Measurements from ENCODE around the gene PNPLA5.
A peak's percentile ranks its signal among the peaks of the same experiment; 100 is the strongest.

Gene PNPLA5

GRCh38 chr22:43862074-43862881 lies 29.5 kb downstream of the PNPLA5 start, which contains the start of gene SULT4A1:
TSS of gene SULT4A1 (minus strand) at chr22:43862513. CDS start at chr22:43862382, 131 bp downstream.
- Mint-ChIP-seq H3K4me1 (peaks cover 9% of the 10 kb centered on the region), H3K9me3 (peaks cover 9% of the 10 kb centered on the region), H3K4me3 (peak within 1 kb of the TSS; percentile 81), H3K36me3 (ENCODE audit: low read depth) (peaks cover 3% of the 10 kb centered on the region), H3K27me3 (ENCODE audit: low read depth, poor library complexity) (peaks cover 67% of the 10 kb centered on the region), H3K27ac (peak within 1 kb of the TSS; percentile 25)
- TF ChIP-seq CTCF (IDR thresholded peaks at IDR 0.05): no peak
- DNase-seq: peak; percentile 73

GRCh38 chr22:43861529-43861928 lies 30.3 kb downstream of the PNPLA5 start:
- H3K4me3 Mint-ChIP-seq: peak overlapping the region; percentile 78
- DNase-seq: no peak
- peaks cover 9% of the 10 kb centered on the region for H3K4me1 Mint-ChIP-seq
- peaks cover 16% of the 10 kb centered on the region for H3K9me3 Mint-ChIP-seq
- no peak for TF ChIP-seq CTCF (IDR thresholded peaks at IDR 0.05)
- peaks cover 11% of the 10 kb centered on the region for H3K36me3 Mint-ChIP-seq (ENCODE audit: low read depth)
- no peak overlapping the region for H3K27ac Mint-ChIP-seq
- H3K27me3 Mint-ChIP-seq (ENCODE audit: low read depth, poor library complexity): peaks cover 69% of the 10 kb centered on the region

- TF ChIP-seq CTCF (IDR thresholded peaks at IDR 0.05): no peak
- Mint-ChIP-seq H3K4me3 (peak overlapping the region; percentile 78), H3K9me3 (peaks cover 21% of the 10 kb centered on the region), H3K27ac (no peak overlapping the region), H3K36me3 (ENCODE audit: low read depth) (peaks cover 15% of the 10 kb centered on the region), H3K27me3 (ENCODE audit: low read depth, poor library complexity) (peaks cover 63% of the 10 kb centered on the region), H3K4me1 (peaks cover 9% of the 10 kb centered on the region)
- no peak for DNase-seq
These were observed 31.0 kb downstream of the PNPLA5 start for GRCh38 chr22:43860831-43861230.

- H3K4me1 Mint-ChIP-seq: peaks cover 9% of the 10 kb centered on the region
- H3K9me3 Mint-ChIP-seq: peaks cover 21% of the 10 kb centered on the region
- peaks cover 15% of the 10 kb centered on the region for H3K36me3 Mint-ChIP-seq (ENCODE audit: low read depth)
- TF ChIP-seq CTCF (IDR thresholded peaks at IDR 0.05): no peak
- H3K27ac Mint-ChIP-seq: no peak overlapping the region
- no peak overlapping the region for H3K4me3 Mint-ChIP-seq
- peaks cover 60% of the 10 kb centered on the region for H3K27me3 Mint-ChIP-seq (ENCODE audit: low read depth, poor library complexity)
- no peak for DNase-seq
These were observed 31.7 kb downstream of the PNPLA5 start for GRCh38 chr22:43860126-43860525.

- H3K27me3 Mint-ChIP-seq (ENCODE audit: low read depth, poor library complexity): peaks cover 55% of the 10 kb centered on the region
- TF ChIP-seq CTCF (IDR thresholded peaks at IDR 0.05): no peak
- DNase-seq: no peak
- H3K4me3 Mint-ChIP-seq: no peak overlapping the region
- H3K36me3 Mint-ChIP-seq (ENCODE audit: low read depth): peaks cover 15% of the 10 kb centered on the region
- H3K9me3 Mint-ChIP-seq: peaks cover 21% of the 10 kb centered on the region
- H3K27ac Mint-ChIP-seq: no peak overlapping the region
- peaks cover 9% of the 10 kb centered on the region for H3K4me1 Mint-ChIP-seq
These were observed 32.2 kb downstream of the PNPLA5 start for GRCh38 chr22:43859621-43860020.

- Mint-ChIP-seq H3K36me3 (ENCODE audit: low read depth) (peaks cover 15% of the 10 kb centered on the region), H3K4me1 (peaks cover 9% of the 10 kb centered on the region), H3K4me3 (no peak overlapping the region), H3K27me3 (ENCODE audit: low read depth, poor library complexity) (peaks cover 50% of the 10 kb centered on the region), H3K27ac (no peak overlapping the region), H3K9me3 (peaks cover 21% of the 10 kb centered on the region)
- DNase-seq: no peak
- TF ChIP-seq CTCF (IDR thresholded peaks at IDR 0.05): no peak
These were observed 32.6 kb downstream of the PNPLA5 start for GRCh38 chr22:43859176-43859575.

Data from nephron progenitor cell (in vitro differentiated cells).